ENCODE data around the gene MSI2.

MSI2 gene

GRCh38 chr17:57444682-57445450 is 188.5 kb downstream of the MSI2 start:
- DNase-seq, result no peak

GRCh38 chr17:57445772-57446472 is 189.6 kb downstream of the MSI2 start:
- no peak for DNase-seq

- DNase-seq, result no peak
These were observed 191.2 kb downstream of the MSI2 start for GRCh38 chr17:57447357-57447989.

- no peak for DNase-seq
These were observed 191.9 kb downstream of the MSI2 start for GRCh38 chr17:57447990-57448758.

- no peak for DNase-seq
These were observed 192.5 kb downstream of the MSI2 start for GRCh38 chr17:57448759-57449283.

- no peak for DNase-seq
These were observed 194.9 kb downstream of the MSI2 start for GRCh38 chr17:57451191-57451590.

- DNase-seq, result no peak
These were observed 195.3 kb downstream of the MSI2 start for GRCh38 chr17:57451643-57452042.

GRCh38 chr17:57453841-57454425 is 197.6 kb downstream of the MSI2 start:
- DNase-seq, result peak; percentile 32

- DNase-seq, result no peak
These were observed 198.4 kb downstream of the MSI2 start for GRCh38 chr17:57454729-57455062.

GRCh38 chr17:57455063-57455914 is 199.0 kb downstream of the MSI2 start:
- no peak for DNase-seq

- no peak for DNase-seq
These were observed 200.3 kb downstream of the MSI2 start for GRCh38 chr17:57456622-57457021.

- DNase-seq, result no peak
These were observed 200.9 kb downstream of the MSI2 start for GRCh38 chr17:57457188-57457587.

- no peak for DNase-seq
These were observed 202.5 kb downstream of the MSI2 start for GRCh38 chr17:57458718-57459285.

- DNase-seq, result no peak
These were observed 203.1 kb downstream of the MSI2 start for GRCh38 chr17:57459286-57459915.

- DNase-seq, result no peak
These were observed 204.8 kb downstream of the MSI2 start for GRCh38 chr17:57461082-57461481.

GRCh38 chr17:57462007-57462579 is 205.8 kb downstream of the MSI2 start:
- DNase-seq, result no peak

GRCh38 chr17:57463103-57463885 is 207.0 kb downstream of the MSI2 start:
- no peak for DNase-seq

- no peak for DNase-seq
These were observed 208.0 kb downstream of the MSI2 start for GRCh38 chr17:57464191-57464864.

- no peak for DNase-seq
These were observed 209.3 kb downstream of the MSI2 start for GRCh38 chr17:57465610-57466009.
